Lower leg skin (tissue), 3 donors: Measurements from ENCODE around the gene ABRAXAS1.

ENCODE experiments used
- CTCF ChIP-seq, 3 donors: fragments of 450-650 bp; IDR thresholded peaks; one replicate each; pipeline ENCODE4 v1.5.1; 2016; ENCODE audit warnings: antibody characterized with exemption in 3 of 3, mild to moderate bottlenecking in 3 of 3, moderate library complexity in 2 of 3
- POLR2A ChIP-seq, 2 donors: fragments of 450-650 bp; IDR thresholded peaks; one replicate each; pipeline ENCODE4 v1.6.1; 2016 to 2017; ENCODE audit warnings: antibody characterized with exemption in 2 of 2, mild to moderate bottlenecking in 1 of 2, moderate library complexity in 1 of 2

DNA sequence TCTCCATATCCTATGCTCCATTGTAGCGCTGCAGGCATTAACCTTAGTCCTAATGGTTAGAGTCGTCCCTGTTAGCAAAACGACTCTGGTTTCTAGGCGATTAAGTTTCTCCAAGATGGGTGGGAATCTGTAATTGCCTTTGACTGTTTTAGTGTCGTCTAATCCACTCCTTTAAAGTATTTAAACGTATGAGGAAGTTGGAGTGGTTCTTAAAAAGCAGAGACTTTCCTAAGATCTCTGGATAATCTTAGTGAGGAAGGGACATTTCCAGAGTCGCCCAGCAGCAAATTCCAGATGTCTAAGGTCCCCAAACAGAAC, 28.8 kb downstream of the ABRAXAS1 start:
- no peak for TF ChIP-seq POLR2A (IDR thresholded peaks at IDR 0.05)
- TF ChIP-seq CTCF (IDR thresholded peaks at IDR 0.05): no peak
